Measurements from ENCODE around the gene ARHGEF5. TPM values are rescaled to one million over a fixed set of nuclear protein-coding genes. Genes with fewer than 3 reads are reported as not detected.

Gene ARHGEF5
- total and polyA plus RNA-seq, 5 donors from 2014 or later: 0.67 to 10.5 (median 1.6) TPM

DNA sequence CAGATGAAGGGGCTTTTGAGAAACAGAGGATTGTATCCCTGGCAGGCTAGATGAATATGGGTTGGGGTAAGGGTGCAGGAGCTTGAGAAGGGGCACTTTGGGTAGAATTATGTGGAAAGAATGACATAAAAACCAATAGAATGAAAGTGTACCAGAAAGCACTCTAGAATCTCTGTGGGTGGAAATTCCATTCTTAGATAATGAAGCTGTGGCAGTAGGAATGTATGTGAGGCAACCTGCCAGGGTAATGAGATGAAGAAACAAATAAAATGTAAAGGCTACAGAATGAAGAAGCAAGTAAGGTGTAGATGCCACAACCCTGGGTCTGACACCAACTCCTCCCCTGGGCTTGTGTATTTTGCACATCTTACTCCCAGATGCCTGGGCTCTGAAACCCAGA lies 31.5 kb downstream of the ARHGEF5 start:
- DNase-seq (no peak), ATAC-seq (ENCODE audit: low read depth in 2 of 2) (no peak)
- Histone ChIP-seq H3K27ac (ENCODE audit: insufficient read depth, low read length, poor library complexity, severe bottlenecking) (no peak overlapping the region), H3K4me1 (ENCODE audit: control insufficient read depth, insufficient read depth, low read length, poor library complexity, severe bottlenecking) (peaks cover 4% of the 10 kb centered on the region), H3K27me3 (ENCODE audit: control insufficient read depth, insufficient read depth, low read length) (no peaks in the 10 kb centered on the region), H3K36me3 (ENCODE audit: control insufficient read depth, insufficient read depth, low read length) (no peaks in the 10 kb centered on the region), H3K9me3 (ENCODE audit: control insufficient read depth in 2 of 2, low read length in 2 of 2) (no peaks in the 10 kb centered on the region), H3K4me3 (ENCODE audit: low read depth, low read length) (no peak overlapping the region)
- no peak overlapping the region for H3K4me3 Mint-ChIP-seq
- H3K4me1 Mint-ChIP-seq: peaks cover 0 to 15% (median 8%) of the 10 kb centered on the region in 4 donors
- H3K27ac Mint-ChIP-seq: no peak overlapping the region
- no peaks in the 10 kb centered on the region for H3K27me3 Mint-ChIP-seq
- no peaks in the 10 kb centered on the region for H3K9me3 Mint-ChIP-seq
- no peaks in the 10 kb centered on the region for H3K36me3 Mint-ChIP-seq

GRCh38 chr7:144388950-144389349 lies 33.7 kb downstream of the ARHGEF5 start:
- Histone ChIP-seq H3K36me3 (ENCODE audit: control insufficient read depth, insufficient read depth, low read length) (no peaks in the 10 kb centered on the region), H3K9me3 (ENCODE audit: control insufficient read depth in 2 of 2, low read length in 2 of 2) (no peaks in the 10 kb centered on the region), H3K27ac (ENCODE audit: insufficient read depth, low read length, poor library complexity, severe bottlenecking) (no peak overlapping the region), H3K4me1 (ENCODE audit: control insufficient read depth, insufficient read depth, low read length, poor library complexity, severe bottlenecking) (peaks cover 8% of the 10 kb centered on the region), H3K4me3 (ENCODE audit: low read depth, low read length) (no peak overlapping the region), H3K27me3 (ENCODE audit: control insufficient read depth, insufficient read depth, low read length) (no peaks in the 10 kb centered on the region)
- peaks cover 3% of the 10 kb centered on the region for H3K27me3 Mint-ChIP-seq
- H3K27ac Mint-ChIP-seq: no peak overlapping the region
- no peak overlapping the region for H3K4me3 Mint-ChIP-seq
- DNase-seq (no peak), ATAC-seq (ENCODE audit: low read depth in 2 of 2) (no peak)
- H3K36me3 Mint-ChIP-seq: no peaks in the 10 kb centered on the region
- H3K4me1 Mint-ChIP-seq: peaks cover 0 to 17% (median 10%) of the 10 kb centered on the region in 4 donors
- H3K9me3 Mint-ChIP-seq: no peaks in the 10 kb centered on the region

GRCh38 chr7:144390481-144390880 lies 35.3 kb downstream of the ARHGEF5 start:
- peaks cover 8% of the 10 kb centered on the region for H3K4me1 ChIP-seq (ENCODE audit: control insufficient read depth, insufficient read depth, low read length, poor library complexity, severe bottlenecking)
- Mint-ChIP-seq H3K4me1 (peaks cover 0 to 7% (median 4%) of the 10 kb centered on the region in 4 donors), H3K27me3 (peaks cover 14% of the 10 kb centered on the region), H3K9me3 (no peaks in the 10 kb centered on the region), H3K4me3 (no peak overlapping the region), H3K27ac (peak overlapping the region in 1 of 3 donors; percentile 66), H3K36me3 (no peaks in the 10 kb centered on the region)
- no peak for DNase-seq
- H3K9me3 ChIP-seq (ENCODE audit: control insufficient read depth in 2 of 2, low read length in 2 of 2): no peaks in the 10 kb centered on the region
- no peak overlapping the region for H3K4me3 ChIP-seq (ENCODE audit: low read depth, low read length)
- no peak for ATAC-seq (ENCODE audit: low read depth in 2 of 2)
- no peaks in the 10 kb centered on the region for H3K27me3 ChIP-seq (ENCODE audit: control insufficient read depth, insufficient read depth, low read length)
- no peaks in the 10 kb centered on the region for H3K36me3 ChIP-seq (ENCODE audit: control insufficient read depth, insufficient read depth, low read length)
- no peak overlapping the region for H3K27ac ChIP-seq (ENCODE audit: insufficient read depth, low read length, poor library complexity, severe bottlenecking)

- DNase-seq: no peak
- Mint-ChIP-seq H3K36me3 (no peaks in the 10 kb centered on the region), H3K27me3 (peaks cover 16% of the 10 kb centered on the region), H3K27ac (no peak overlapping the region), H3K9me3 (no peaks in the 10 kb centered on the region), H3K4me3 (no peak overlapping the region), H3K4me1 (peaks cover 0 to 7% (median 4%) of the 10 kb centered on the region in 4 donors)
- Histone ChIP-seq H3K27me3 (ENCODE audit: control insufficient read depth, insufficient read depth, low read length) (no peaks in the 10 kb centered on the region), H3K27ac (ENCODE audit: insufficient read depth, low read length, poor library complexity, severe bottlenecking) (no peak overlapping the region), H3K4me1 (ENCODE audit: control insufficient read depth, insufficient read depth, low read length, poor library complexity, severe bottlenecking) (peaks cover 8% of the 10 kb centered on the region), H3K4me3 (ENCODE audit: low read depth, low read length) (no peak overlapping the region), H3K36me3 (ENCODE audit: control insufficient read depth, insufficient read depth, low read length) (no peaks in the 10 kb centered on the region), H3K9me3 (ENCODE audit: control insufficient read depth in 2 of 2, low read length in 2 of 2) (no peaks in the 10 kb centered on the region)
- ATAC-seq (ENCODE audit: low read depth in 2 of 2): no peak
Measured at GRCh38 chr7:144391014-144391413, 35.8 kb downstream of the ARHGEF5 start.

- H3K4me1 ChIP-seq (ENCODE audit: control insufficient read depth, insufficient read depth, low read length, poor library complexity, severe bottlenecking): peaks cover 8% of the 10 kb centered on the region
- ATAC-seq (ENCODE audit: low read depth in 2 of 2): peak; percentile 66 to 68
- H3K27me3 ChIP-seq (ENCODE audit: control insufficient read depth, insufficient read depth, low read length): no peaks in the 10 kb centered on the region
- peaks cover 0 to 7% (median 1%) of the 10 kb centered on the region in 4 donors for H3K4me1 Mint-ChIP-seq
- peak overlapping the region in 1 of 3 donors; percentile 58 for H3K27ac Mint-ChIP-seq
- H3K27ac ChIP-seq (ENCODE audit: insufficient read depth, low read length, poor library complexity, severe bottlenecking): no peak overlapping the region
- H3K9me3 Mint-ChIP-seq: no peaks in the 10 kb centered on the region
- peaks cover 16% of the 10 kb centered on the region for H3K27me3 Mint-ChIP-seq
- no peaks in the 10 kb centered on the region for H3K36me3 ChIP-seq (ENCODE audit: control insufficient read depth, insufficient read depth, low read length)
- H3K4me3 ChIP-seq (ENCODE audit: low read depth, low read length): peak overlapping the region; percentile 28
- no peaks in the 10 kb centered on the region for H3K9me3 ChIP-seq (ENCODE audit: control insufficient read depth in 2 of 2, low read length in 2 of 2)
- DNase-seq: peak; percentile 16 to 67 (median 66)
- H3K36me3 Mint-ChIP-seq: no peaks in the 10 kb centered on the region
- H3K4me3 Mint-ChIP-seq: peak overlapping the region in 2 of 4 donors; percentile 49 to 68
Measured at GRCh38 chr7:144391823-144392255, 36.6 kb downstream of the ARHGEF5 start.

GRCh38 chr7:144397086-144397485 lies 41.9 kb downstream of the ARHGEF5 start:
- Mint-ChIP-seq H3K4me1 (peaks cover 0 to under 1% (median 0%) of the 10 kb centered on the region in 4 donors), H3K36me3 (no peaks in the 10 kb centered on the region), H3K27ac (no peak overlapping the region), H3K4me3 (no peak overlapping the region), H3K9me3 (no peaks in the 10 kb centered on the region), H3K27me3 (peaks cover 16% of the 10 kb centered on the region)
- H3K4me1 ChIP-seq (ENCODE audit: control insufficient read depth, insufficient read depth, low read length, poor library complexity, severe bottlenecking): peaks cover 1% of the 10 kb centered on the region
- no peaks in the 10 kb centered on the region for H3K36me3 ChIP-seq (ENCODE audit: control insufficient read depth, insufficient read depth, low read length)
- no peak overlapping the region for H3K4me3 ChIP-seq (ENCODE audit: low read depth, low read length)
- H3K9me3 ChIP-seq (ENCODE audit: control insufficient read depth in 2 of 2, low read length in 2 of 2): no peaks in the 10 kb centered on the region
- no peak for DNase-seq
- H3K27ac ChIP-seq (ENCODE audit: insufficient read depth, low read length, poor library complexity, severe bottlenecking): no peak overlapping the region
- no peak for ATAC-seq (ENCODE audit: low read depth in 2 of 2)
- no peaks in the 10 kb centered on the region for H3K27me3 ChIP-seq (ENCODE audit: control insufficient read depth, insufficient read depth, low read length)

DNA sequence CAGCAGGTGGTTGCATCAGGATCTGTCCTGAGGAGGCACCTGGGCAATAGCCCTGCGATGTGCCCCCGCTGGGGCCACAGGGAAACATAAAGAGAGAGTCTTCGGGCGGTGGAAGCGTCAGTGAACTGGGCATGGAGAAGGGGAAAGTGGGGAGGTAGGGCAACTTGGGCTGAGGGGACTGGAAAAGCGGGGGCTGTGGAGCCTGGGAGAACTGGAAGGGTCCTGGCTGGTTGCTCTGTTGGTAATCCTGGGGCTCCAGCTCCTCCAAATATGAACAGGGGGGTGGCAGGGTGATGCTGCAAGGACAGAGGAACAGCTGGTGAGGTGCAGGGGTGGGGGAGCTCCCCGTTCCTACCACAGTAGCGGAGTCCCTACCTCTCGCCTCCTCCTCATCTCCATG lies 43.1 kb downstream of the ARHGEF5 start:
- no peak overlapping the region for H3K4me3 Mint-ChIP-seq
- H3K36me3 Mint-ChIP-seq: no peaks in the 10 kb centered on the region
- H3K9me3 Mint-ChIP-seq: no peaks in the 10 kb centered on the region
- H3K4me1 ChIP-seq (ENCODE audit: control insufficient read depth, insufficient read depth, low read length, poor library complexity, severe bottlenecking): no peaks in the 10 kb centered on the region
- H3K27me3 Mint-ChIP-seq: peaks cover 16% of the 10 kb centered on the region
- H3K27me3 ChIP-seq (ENCODE audit: control insufficient read depth, insufficient read depth, low read length): no peaks in the 10 kb centered on the region
- H3K27ac ChIP-seq (ENCODE audit: insufficient read depth, low read length, poor library complexity, severe bottlenecking): no peak overlapping the region
- no peaks in the 10 kb centered on the region for H3K36me3 ChIP-seq (ENCODE audit: control insufficient read depth, insufficient read depth, low read length)
- ATAC-seq (ENCODE audit: low read depth in 2 of 2) (no peak), DNase-seq (no peak)
- H3K9me3 ChIP-seq (ENCODE audit: control insufficient read depth in 2 of 2, low read length in 2 of 2): no peaks in the 10 kb centered on the region
- no peak overlapping the region for H3K4me3 ChIP-seq (ENCODE audit: low read depth, low read length)
- no peak overlapping the region for H3K27ac Mint-ChIP-seq
- no peaks in the 10 kb centered on the region for H3K4me1 Mint-ChIP-seq

DNA sequence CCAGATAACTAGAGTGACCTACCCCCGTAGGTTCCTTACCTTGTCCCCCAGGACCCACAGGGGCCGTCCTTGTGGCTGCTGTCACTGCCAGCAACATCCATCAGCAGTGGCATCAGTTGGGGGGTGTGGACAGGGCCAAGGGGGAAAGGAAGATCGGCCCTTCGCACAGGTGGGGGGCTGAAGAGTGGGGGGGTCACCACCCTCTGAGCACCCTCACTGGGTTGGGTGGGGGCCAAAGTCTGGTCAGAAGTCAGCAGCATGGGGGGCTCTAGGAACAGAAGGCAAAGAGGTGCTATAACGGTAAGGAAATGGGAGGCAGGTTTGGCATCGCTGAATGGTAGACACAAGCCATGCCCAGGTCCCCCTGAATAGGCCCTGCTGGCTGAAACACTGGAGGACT lies 43.7 kb downstream of the ARHGEF5 start:
- no peak overlapping the region for H3K27ac ChIP-seq (ENCODE audit: insufficient read depth, low read length, poor library complexity, severe bottlenecking)
- H3K27ac Mint-ChIP-seq: no peak overlapping the region
- H3K27me3 ChIP-seq (ENCODE audit: control insufficient read depth, insufficient read depth, low read length): no peaks in the 10 kb centered on the region
- no peaks in the 10 kb centered on the region for H3K4me1 ChIP-seq (ENCODE audit: control insufficient read depth, insufficient read depth, low read length, poor library complexity, severe bottlenecking)
- H3K9me3 ChIP-seq (ENCODE audit: control insufficient read depth in 2 of 2, low read length in 2 of 2): no peaks in the 10 kb centered on the region
- H3K4me1 Mint-ChIP-seq: no peaks in the 10 kb centered on the region
- H3K4me3 ChIP-seq (ENCODE audit: low read depth, low read length): no peak overlapping the region
- DNase-seq: no peak
- no peaks in the 10 kb centered on the region for H3K36me3 ChIP-seq (ENCODE audit: control insufficient read depth, insufficient read depth, low read length)
- H3K9me3 Mint-ChIP-seq: no peaks in the 10 kb centered on the region
- H3K27me3 Mint-ChIP-seq: peaks cover 13% of the 10 kb centered on the region
- no peaks in the 10 kb centered on the region for H3K36me3 Mint-ChIP-seq
- ATAC-seq (ENCODE audit: low read depth in 2 of 2): no peak
- H3K4me3 Mint-ChIP-seq: no peak overlapping the region

Measured in CD4-positive, CD25-positive, alpha-beta regulatory T cell (primary cell).